Ovary (tissue), 9 donors: ENCODE data around the gene PCED1B. TPM values are rescaled to one million over a fixed set of nuclear protein-coding genes. Genes with fewer than 3 reads are reported as not detected.

Experiments used
- DNase-seq, 5 donors: peaks; one replicate each; pipeline ENCODE4 v3.0.0-alpha.2; 2019 to 2020
- H3K27ac ChIP-seq, 2 donors: fragments of 200-600 bp; one replicate each; pipeline versions ENCODE4 v1.5.1 to v1.8.0; 2019 to 2022
- H3K27me3 ChIP-seq: fragments of 200-600 bp; one replicate; pipeline ENCODE4 v1.8.0; 2022
- H3K36me3 ChIP-seq: fragments of 200-600 bp; sonication (generic); one replicate; pipeline ENCODE4 v1.5.1; 2019
- H3K4me1 ChIP-seq: one replicate; pipeline ENCODE4 v1.8.1; 2013; ENCODE audit warnings: mild to moderate bottlenecking, moderate library complexity; ENCODE audit not compliant: insufficient read depth
- H3K4me3 ChIP-seq: fragments of 200-600 bp; sonication (generic); one replicate; pipeline ENCODE4 v1.5.1; 2017
- H3K9me3 ChIP-seq, 2 donors: fragments of 200-600 bp in 1 of 2; sonication (generic) in 1 of 2; one replicate each; pipeline versions ENCODE4 v1.5.1 to v1.8.1; 2013 to 2019; ENCODE audit warnings: mild to moderate bottlenecking in 1 of 2, moderate library complexity in 1 of 2
- EP300 ChIP-seq: sonication (generic); formaldehyde crosslinking; IDR thresholded peaks from one replicate; pipeline ENCODE4 v1.6.1; 2017; ENCODE audit warnings: antibody characterized with exemption
- POLR2A ChIP-seq: fragments of 450-650 bp; IDR thresholded peaks from one replicate; pipeline ENCODE4 v1.6.1; 2017; ENCODE audit warnings: antibody characterized with exemption, mild to moderate bottlenecking, moderate library complexity
- WGBS, 3 donors: extraction: QIAGEN DNeasy Blood & Tissue Kit in 1 of 3; methylation state at CpG; one replicate each; pipeline versions ENCODE4 v1.1.5 to v1.1.7; 2013 to 2017; 5-methylcytosine and 5-hydroxymethylcytosine counted together
- intact Hi-C, 4 donors: fragments of 100-400 bp; cut with DNase I; formaldehyde crosslinking; loops; one replicate each; pipeline versions ENCODE4 v1.11.0 to v1.15.1; 2022 to 2023
- polyA plus RNA-seq, 2 donors: library from polyadenylated mRNA; stranded (reverse); fragments of 200-250 nt in 1 of 2; fragments of 350-450 nt in 1 of 2; fragmentation: Illumina TruSeq in 1 of 2; extraction: RNeasy Lipid Tissue Mini Kit (QIAGEN cat#74804) in 1 of 2; gene quantifications; one replicate each; pipeline ENCODE4 v1.2.3, GENCODE V29; 2013 to 2014
- total RNA-seq, 7 donors: library from RNA; depleted of rRNA in 2 of 7; stranded (reverse); fragments of >200 nt in 2 of 7; fragmentation: NEBNext Ultra II Directional in 3 of 7; extraction: Animal tissue kit (Norgen Biotek cat#: 25700) in 3 of 7; gene quantifications; one replicate each; pipeline versions ENCODE4 v1.1.0 to v1.2.4, GENCODE V29; 2016 to 2023
- TF ChIP-seq, protein P1 (sequence below), 3 donors: fragments of 450-650 bp in 2 of 3; fragments of 200-600 bp in 1 of 3; IDR thresholded peaks; one replicate each; pipeline versions ENCODE4 v1.5.1 to v1.8.0; 2016 to 2022; ENCODE audit warnings: antibody characterized with exemption in 3 of 3, mild to moderate bottlenecking in 1 of 3
- donor health status: DM: no; HTN: no; CAD: no; lungs with moderate emphysema.
- donor health status: DM: no; HTN: no; CAD: no.
- donor health status: Bipolar disorder and iron deficiency.
- donor health status: DM: yes; HTN: yes; CAD: no.
- donor health status: DM: no; HTN: no; CAD: no.
- donor health status: DM: yes; HTN: yes; CAD: no.

The PCED1B gene
- total and polyA plus RNA-seq, 9 donors, result 9.9 to 27.2 (median 13.0) TPM

DNA sequence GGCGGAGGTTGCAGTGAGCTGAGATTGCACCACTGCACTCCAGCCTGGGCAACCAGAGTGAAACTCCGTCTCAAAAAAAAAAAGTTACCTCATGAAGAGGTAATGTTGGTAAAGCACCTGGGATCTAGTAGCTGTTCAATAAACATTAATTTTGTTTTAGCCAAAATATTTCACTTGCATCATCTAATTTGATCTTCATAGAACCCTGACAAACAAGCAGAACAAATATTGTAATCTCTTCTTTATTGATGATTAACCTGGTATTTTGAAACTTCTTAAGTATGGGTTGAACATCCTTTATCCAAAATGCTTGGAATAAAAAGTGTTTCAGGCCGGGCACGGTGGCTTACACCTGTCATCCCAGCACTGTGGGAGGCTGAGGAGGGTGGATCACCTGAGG, 149.4 kb downstream of the PCED1B start:
- no peak for DNase-seq
- peaks cover 10% of the 10 kb centered on the region for H3K4me1 ChIP-seq
- H3K9me3 ChIP-seq, result no peaks in the 10 kb centered on the region
- intact Hi-C loops, result loop anchor here in 2 of 4 donors (10.0 kb wide), 1 partner anchor 144 kb away; no protein-coding TSS in a partner anchor
- WGBS, 3 donors, result 95 to 99% (median 95%) methylated on average over 4 of the region's 4 CpGs
- no peak overlapping the region for H3K4me3 ChIP-seq
- H3K27me3 ChIP-seq, result no peaks in the 10 kb centered on the region
- no peak overlapping the region for H3K27ac ChIP-seq
- no peak for TF ChIP-seq POLR2A
- TF ChIP-seq, protein P1, sequence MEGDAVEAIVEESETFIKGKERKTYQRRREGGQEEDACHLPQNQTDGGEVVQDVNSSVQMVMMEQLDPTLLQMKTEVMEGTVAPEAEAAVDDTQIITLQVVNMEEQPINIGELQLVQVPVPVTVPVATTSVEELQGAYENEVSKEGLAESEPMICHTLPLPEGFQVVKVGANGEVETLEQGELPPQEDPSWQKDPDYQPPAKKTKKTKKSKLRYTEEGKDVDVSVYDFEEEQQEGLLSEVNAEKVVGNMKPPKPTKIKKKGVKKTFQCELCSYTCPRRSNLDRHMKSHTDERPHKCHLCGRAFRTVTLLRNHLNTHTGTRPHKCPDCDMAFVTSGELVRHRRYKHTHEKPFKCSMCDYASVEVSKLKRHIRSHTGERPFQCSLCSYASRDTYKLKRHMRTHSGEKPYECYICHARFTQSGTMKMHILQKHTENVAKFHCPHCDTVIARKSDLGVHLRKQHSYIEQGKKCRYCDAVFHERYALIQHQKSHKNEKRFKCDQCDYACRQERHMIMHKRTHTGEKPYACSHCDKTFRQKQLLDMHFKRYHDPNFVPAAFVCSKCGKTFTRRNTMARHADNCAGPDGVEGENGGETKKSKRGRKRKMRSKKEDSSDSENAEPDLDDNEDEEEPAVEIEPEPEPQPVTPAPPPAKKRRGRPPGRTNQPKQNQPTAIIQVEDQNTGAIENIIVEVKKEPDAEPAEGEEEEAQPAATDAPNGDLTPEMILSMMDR (IDR thresholded peaks at IDR 0.05), result no peak
- no peak for TF ChIP-seq EP300
- no peaks in the 10 kb centered on the region for H3K36me3 ChIP-seq

DNA sequence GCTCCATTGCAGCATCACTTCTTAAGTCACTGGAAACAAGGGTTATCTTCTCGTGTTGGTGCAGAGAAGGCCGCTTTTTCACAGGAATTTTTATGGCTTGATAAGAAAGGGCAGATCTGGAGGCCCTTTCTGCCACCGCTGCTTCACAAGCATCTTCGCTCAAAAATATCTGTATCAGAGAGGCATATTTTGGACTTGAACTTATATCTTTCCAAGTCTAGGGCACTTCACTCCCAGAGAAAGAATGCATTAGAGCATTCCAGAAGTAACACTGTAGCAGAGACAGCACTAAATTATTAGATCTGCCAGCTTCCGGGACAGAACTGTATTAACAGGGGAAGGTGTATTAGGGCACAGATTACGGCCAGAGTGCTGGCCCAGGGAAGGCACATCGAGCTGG, 152.0 kb downstream of the PCED1B start:
- no peak for DNase-seq
- intact Hi-C loops, result no loop called here
- WGBS, 3 donors, result 8 to 26% (median 11%) methylated on average over 7 of the region's 7 CpGs
- Histone ChIP-seq H3K4me1 (peaks cover 4% of the 10 kb centered on the region), H3K9me3 (no peaks in the 10 kb centered on the region), H3K4me3 (no peak overlapping the region), H3K36me3 (no peaks in the 10 kb centered on the region), H3K27ac (peak overlapping the region in 1 of 2 donors; percentile 9), H3K27me3 (no peaks in the 10 kb centered on the region)
- TF ChIP-seq POLR2A, result no peak
- TF ChIP-seq EP300, result no peak
- TF ChIP-seq, protein P1 (IDR thresholded peaks at IDR 0.05), result no peak

DNA sequence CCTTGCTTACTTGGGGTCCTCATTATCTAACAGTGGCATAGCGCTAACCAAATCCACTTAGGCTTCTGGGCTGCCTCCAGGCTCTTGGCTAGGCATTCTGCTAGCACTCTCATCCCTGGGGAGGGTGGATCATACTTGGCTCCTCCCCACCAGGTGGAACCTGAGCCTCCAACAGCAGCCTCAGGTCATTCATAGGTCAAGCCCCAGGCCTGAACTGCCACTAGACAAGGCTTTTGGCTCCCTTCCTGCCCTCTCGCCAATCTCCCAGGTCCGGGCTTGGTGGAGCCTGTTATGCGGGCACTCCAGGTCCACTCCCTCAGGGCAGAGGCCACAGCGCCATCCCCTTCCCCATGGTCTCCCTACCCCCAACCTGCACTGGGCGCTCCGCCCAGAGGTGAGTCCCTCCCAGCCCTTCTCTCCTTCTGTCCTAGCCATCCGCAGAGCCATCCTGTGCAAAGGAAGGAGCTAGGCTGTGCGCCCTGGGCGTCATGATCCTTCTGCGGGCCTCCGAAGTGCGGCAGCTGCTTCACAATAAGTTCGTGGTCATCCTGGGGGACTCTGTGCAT, 155.2 kb downstream of the PCED1B start:
- Histone ChIP-seq H3K36me3 (no peaks in the 10 kb centered on the region), H3K9me3 (no peaks in the 10 kb centered on the region), H3K4me1 (peaks cover 6% of the 10 kb centered on the region), H3K27ac (no peak overlapping the region), H3K27me3 (no peaks in the 10 kb centered on the region), H3K4me3 (no peak overlapping the region)
- TF ChIP-seq EP300 (no peak), POLR2A (no peak)
- TF ChIP-seq, protein P1 (IDR thresholded peaks at IDR 0.05), result no peak
- WGBS, 3 donors, result 97 to 98% (median 98%) methylated on average over 14 of the region's 14 CpGs
- DNase-seq, result no peak
- intact Hi-C loops, result no loop called here

DNA sequence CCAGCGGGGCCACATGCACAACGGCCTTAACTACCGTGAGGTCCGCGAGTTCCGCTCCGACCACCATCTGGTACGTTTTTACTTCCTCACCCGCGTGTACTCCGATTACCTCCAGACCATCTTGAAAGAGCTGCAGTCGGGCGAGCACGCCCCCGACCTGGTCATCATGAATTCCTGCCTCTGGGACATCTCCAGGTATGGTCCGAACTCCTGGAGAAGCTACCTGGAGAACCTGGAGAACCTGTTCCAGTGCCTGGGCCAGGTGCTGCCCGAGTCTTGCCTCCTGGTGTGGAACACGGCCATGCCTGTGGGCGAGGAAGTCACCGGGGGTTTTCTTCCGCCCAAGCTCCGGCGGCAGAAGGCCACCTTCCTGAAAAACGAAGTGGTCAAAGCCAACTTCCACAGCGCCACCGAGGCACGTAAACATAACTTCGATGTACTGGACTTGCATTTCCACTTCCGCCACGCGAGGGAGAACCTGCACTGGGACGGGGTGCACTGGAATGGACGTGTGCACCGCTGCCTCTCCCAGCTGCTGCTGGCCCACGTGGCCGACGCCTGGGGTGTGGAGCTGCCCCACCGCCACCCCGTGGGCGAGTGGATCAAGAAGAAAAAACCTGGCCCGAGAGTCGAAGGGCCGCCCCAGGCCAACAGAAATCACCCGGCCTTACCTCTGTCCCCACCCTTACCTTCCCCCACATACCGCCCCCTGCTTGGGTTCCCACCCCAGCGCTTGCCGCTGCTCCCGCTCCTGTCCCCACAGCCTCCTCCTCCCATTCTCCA, 156.0 kb downstream of the PCED1B start:
- intact Hi-C loops, result no loop called here

More for the DNA sequence above, 156.0 kb downstream of the PCED1B start:
- Histone ChIP-seq H3K36me3 (no peaks in the 10 kb centered on the region), H3K27ac (no peak overlapping the region), H3K9me3 (no peaks in the 10 kb centered on the region), H3K4me3 (no peak overlapping the region), H3K27me3 (no peaks in the 10 kb centered on the region), H3K4me1 (peaks cover 6% of the 10 kb centered on the region)
- TF ChIP-seq EP300, result no peak
- TF ChIP-seq POLR2A, result no peak
- TF ChIP-seq, protein P1 (IDR thresholded peaks at IDR 0.05), result no peak
- WGBS, 3 donors, result 97 to 98% (median 98%) methylated on average over 48 of the region's 48 CpGs
- DNase-seq, result no peak
